Skeletal muscle tissue (tissue), 4 donors: ENCODE data around the gene SEC22A. TPM values are rescaled to one million over a fixed set of nuclear protein-coding genes. Genes with fewer than 3 reads are reported as not detected.
"Not testable (repeated sequence)": the region's sequence is repeated elsewhere in the genome, so short reads cannot be mapped to it uniquely, and the experiment has no call there.

ENCODE experiments used
- H3K27ac ChIP-seq: one replicate; pipeline ENCODE4 v1.7.0; 2013; ENCODE audit warnings: mild to moderate bottlenecking, low read depth, low read length, inconsistent platforms
- H3K27me3 ChIP-seq, 3 donors: one replicate each; pipeline ENCODE4 v1.7.0; 2013; ENCODE audit warnings: low read length in 3 of 3; ENCODE audit not compliant: control insufficient read depth in 3 of 3, insufficient read depth in 3 of 3
- H3K36me3 ChIP-seq, 3 donors: one replicate each; pipeline ENCODE4 v1.7.0; 2013; ENCODE audit warnings: low read length in 3 of 3; ENCODE audit not compliant: control insufficient read depth in 3 of 3, insufficient read depth in 3 of 3
- H3K4me1 ChIP-seq, 3 donors: one replicate each; pipeline ENCODE4 v1.7.0; 2013; ENCODE audit warnings: low read length in 3 of 3, mild to moderate bottlenecking in 3 of 3; ENCODE audit not compliant: control insufficient read depth in 3 of 3, insufficient read depth in 3 of 3
- H3K4me3 ChIP-seq, 3 donors: one replicate each; pipeline ENCODE4 v1.7.0; 2013; ENCODE audit warnings: low read length in 3 of 3
- H3K9ac ChIP-seq, 3 donors: one replicate each; pipeline ENCODE4 v1.7.0; 2013; ENCODE audit warnings: low read length in 3 of 3, mild to moderate bottlenecking in 3 of 3, moderate library complexity in 2 of 3, low read depth in 1 of 3
- H3K9me3 ChIP-seq, 3 donors: one replicate each; pipeline ENCODE4 v1.7.0; 2013; ENCODE audit warnings: low read length in 3 of 3; ENCODE audit not compliant: control insufficient read depth in 3 of 3
- total RNA-seq: library from RNA; depleted of rRNA; stranded (reverse); fragments of >200 nt; gene quantifications from one replicate; pipeline ENCODE4 v1.2.3, GENCODE V29; 2014
- donor health status: Osteomylitis.

SEC22A gene
- total RNA-seq, 1 donor from 2014 or later, result 54.8 TPM

- not testable (repeated sequence) for H3K36me3 ChIP-seq, H3K4me3 ChIP-seq, H3K9me3 ChIP-seq, H3K9ac ChIP-seq, H3K27me3 ChIP-seq, H3K27ac ChIP-seq, H3K4me1 ChIP-seq
These were observed 19.6 kb downstream of the SEC22A start for GRCh38 chr3:123221369-123221768.

GRCh38 chr3:123225016-123225415 lies 23.3 kb downstream of the SEC22A start:
- Histone ChIP-seq H3K27me3 (no peaks in the 10 kb centered on the region), H3K27ac (no peak overlapping the region), H3K4me3 (no peak overlapping the region), H3K4me1 (no peaks in the 10 kb centered on the region), H3K9ac (no peak overlapping the region), H3K9me3 (peaks cover 0 to 3% (median 0%) of the 10 kb centered on the region in 3 donors), H3K36me3 (peaks cover 0 to 7% (median 5%) of the 10 kb centered on the region in 3 donors)

GRCh38 chr3:123226549-123226948 lies 24.8 kb downstream of the SEC22A start:
- Histone ChIP-seq H3K4me1 (no peaks in the 10 kb centered on the region), H3K27ac (no peak overlapping the region), H3K9me3 (peaks cover 0 to 3% (median 0%) of the 10 kb centered on the region in 3 donors), H3K36me3 (peaks cover 0 to 7% (median 5%) of the 10 kb centered on the region in 3 donors), H3K4me3 (no peak overlapping the region), H3K27me3 (no peaks in the 10 kb centered on the region), H3K9ac (no peak overlapping the region)

- no peak overlapping the region for H3K27ac ChIP-seq
- H3K9me3 ChIP-seq, result peaks cover 0 to 3% (median 0%) of the 10 kb centered on the region in 3 donors
These were observed 27.4 kb downstream of the SEC22A start for GRCh38 chr3:123229145-123229544.

GRCh38 chr3:123236902-123237301 lies 35.2 kb downstream of the SEC22A start:
- Histone ChIP-seq H3K9ac (no peak overlapping the region), H3K4me3 (no peak overlapping the region)

More at GRCh38 chr3:123229145-123229544, 27.4 kb downstream of the SEC22A start:
- no peaks in the 10 kb centered on the region for H3K4me1 ChIP-seq
- H3K9ac ChIP-seq, result no peak overlapping the region
- H3K27me3 ChIP-seq, result no peaks in the 10 kb centered on the region
- H3K4me3 ChIP-seq, result no peak overlapping the region
- peaks cover 0 to 7% (median 5%) of the 10 kb centered on the region in 3 donors for H3K36me3 ChIP-seq

GRCh38 chr3:123239186-123239585 lies 37.4 kb downstream of the SEC22A start:
- not testable (repeated sequence) for H3K27me3 ChIP-seq, H3K36me3 ChIP-seq, H3K9ac ChIP-seq, H3K4me1 ChIP-seq, H3K4me3 ChIP-seq, H3K9me3 ChIP-seq, H3K27ac ChIP-seq

More at GRCh38 chr3:123236902-123237301, 35.2 kb downstream of the SEC22A start:
- no peaks in the 10 kb centered on the region for H3K9me3 ChIP-seq
- peaks cover 4 to 9% (median 7%) of the 10 kb centered on the region in 3 donors for H3K36me3 ChIP-seq
- H3K4me1 ChIP-seq, result no peaks in the 10 kb centered on the region
- no peaks in the 10 kb centered on the region for H3K27me3 ChIP-seq
- no peak overlapping the region for H3K27ac ChIP-seq

GRCh38 chr3:123239756-123240155 lies 38.0 kb downstream of the SEC22A start:
- H3K27me3 ChIP-seq, result no peaks in the 10 kb centered on the region
- no peak overlapping the region for H3K9ac ChIP-seq
- H3K36me3 ChIP-seq, result peaks cover 4 to 9% (median 9%) of the 10 kb centered on the region in 3 donors
- H3K4me1 ChIP-seq, result no peaks in the 10 kb centered on the region
- H3K4me3 ChIP-seq, result no peak overlapping the region
- H3K9me3 ChIP-seq, result no peaks in the 10 kb centered on the region
- no peak overlapping the region for H3K27ac ChIP-seq

- peaks cover 0 to 17% (median 6%) of the 10 kb centered on the region in 3 donors for H3K36me3 ChIP-seq
These were observed 42.4 kb downstream of the SEC22A start for GRCh38 chr3:123244128-123244527.

GRCh38 chr3:123246866-123247265 lies 45.1 kb downstream of the SEC22A start:
- H3K36me3 ChIP-seq, result peaks cover 0 to 11% (median 0%) of the 10 kb centered on the region in 3 donors
- H3K4me3 ChIP-seq, result no peak overlapping the region
- no peaks in the 10 kb centered on the region for H3K27me3 ChIP-seq
- peaks cover 0 to 8% (median 6%) of the 10 kb centered on the region in 3 donors for H3K4me1 ChIP-seq
- H3K9ac ChIP-seq, result no peak overlapping the region
- no peaks in the 10 kb centered on the region for H3K9me3 ChIP-seq
- H3K27ac ChIP-seq, result no peak overlapping the region

More at GRCh38 chr3:123244128-123244527, 42.4 kb downstream of the SEC22A start:
- H3K9me3 ChIP-seq, result no peaks in the 10 kb centered on the region
- H3K4me3 ChIP-seq, result no peak overlapping the region
- H3K27me3 ChIP-seq, result no peaks in the 10 kb centered on the region
- H3K9ac ChIP-seq, result no peak overlapping the region
- H3K27ac ChIP-seq, result no peak overlapping the region
- H3K4me1 ChIP-seq, result peaks cover 0 to 8% (median 6%) of the 10 kb centered on the region in 3 donors

GRCh38 chr3:123256256-123256655 lies 54.5 kb downstream of the SEC22A start:
- Histone ChIP-seq H3K27ac (no peak overlapping the region), H3K36me3 (peaks cover 0 to 9% (median 4%) of the 10 kb centered on the region in 3 donors), H3K9ac (no peak overlapping the region), H3K4me3 (no peak overlapping the region), H3K27me3 (no peaks in the 10 kb centered on the region), H3K9me3 (no peaks in the 10 kb centered on the region), H3K4me1 (no peaks in the 10 kb centered on the region)
